ENCODE measurements around the gene PRTFDC1. TPM values are rescaled to one million over a fixed set of nuclear protein-coding genes. Genes with fewer than 3 reads are reported as not detected.

The PRTFDC1 gene
- total and polyA plus RNA-seq, 2 of the 8 experiments (the other 6 are each of a cell fraction or from before 2014, with no cell fraction given) = 5.9 to 6.6 TPM

GRCh38 chr10:24894728-24895127, 57.7 kb downstream of the PRTFDC1 start:
- H3K79me2 ChIP-seq (ENCODE audit: control insufficient read depth in 1 of 2, insufficient read depth in 2 of 2, low read length in 2 of 2) = no peaks in the 10 kb centered on the region
- no peak overlapping the region for H3K27ac ChIP-seq (ENCODE audit: low read depth, low read length)
- 90% methylated on average over 8 of the region's 8 CpGs; no CpG with 5 or more reads in 1 of the 2 experiments for WGBS, 2 experiments (ENCODE audit: extremely low coverage in 1 of 2, insufficient coverage in 1 of 2, insufficient read length in 1 of 2, insufficient replicate concordance in 2 of 2, low coverage in 1 of 2, low lambda C conversion rate in 2 of 2, missing lambda C conversion rate in 1 of 2)
- no peak overlapping the region for H2AK5ac ChIP-seq (ENCODE audit: low read depth, low read length)
- H3K36me3 ChIP-seq (ENCODE audit: control insufficient read depth in 2 of 4, insufficient read depth in 4 of 4, low read length in 3 of 4) = no peaks in the 10 kb centered on the region
- H3K4me1 ChIP-seq (replicated peaks in 1 of 4; ENCODE audit: control insufficient read depth in 3 of 4, insufficient read depth in 4 of 4, low read length in 3 of 4) = no peaks in the 10 kb centered on the region; a peak in 1 of 7 replicates
- H2BK5ac ChIP-seq (ENCODE audit: low read depth, low read length) = no peak overlapping the region; the same call in 1 of the 2 replicates
- H3K23me2 ChIP-seq (ENCODE audit: low read depth, low read length) = no peaks in the 10 kb centered on the region
- H2BK12ac ChIP-seq (ENCODE audit: low read depth, low read length) = no peak overlapping the region
- no peak overlapping the region for H2AFZ ChIP-seq (ENCODE audit: low read length)
- no peak overlapping the region for H3K14ac ChIP-seq (ENCODE audit: insufficient read length)
- no peak overlapping the region for H3K4me2 ChIP-seq (ENCODE audit: insufficient read depth in 1 of 2, low read depth in 2 of 2, low read length in 2 of 2)
- H3K56ac ChIP-seq (replicated peaks; ENCODE audit: insufficient read length, low read depth, low read length) = no peak overlapping the region
- H3K79me1 ChIP-seq (ENCODE audit: low read depth, low read length) = no peaks in the 10 kb centered on the region
- H3K9ac ChIP-seq (replicated peaks in 1 of 4; ENCODE audit: extremely low read depth in 1 of 4, low read depth in 3 of 4, low read length in 3 of 4) = no peak overlapping the region
- H2BK15ac ChIP-seq (ENCODE audit: low read length) = no peak overlapping the region
- H3K9me3 ChIP-seq (ENCODE audit: insufficient read depth in 2 of 2, low read depth in 1 of 2, low read length in 1 of 2) = no peaks in the 10 kb centered on the region
- no peak for DNase-seq (ENCODE audit: low read depth in 1 of 2, low spot score in 2 of 2)
- H3K27me3 ChIP-seq (replicated peaks in 1 of 4; ENCODE audit: control insufficient read depth in 3 of 4, extremely low read depth in 1 of 4, insufficient read depth in 3 of 4, low read length in 3 of 4) = no peaks in the 10 kb centered on the region
- no peak overlapping the region for H4K8ac ChIP-seq (ENCODE audit: extremely low read depth, insufficient read depth, low read length)
- no peak for FAIRE-seq
- ChIA-PET POLR2A (ENCODE audit: partially characterized antibody) (no interaction called here), CTCF (ENCODE audit: partially characterized antibody) (interaction anchor here (0.6 to 2.2 kb wide), 2 partner anchors 187 to 477 kb away, joined by 3 to 6 read pairs; no protein-coding TSS in a partner anchor)
- no peak overlapping the region for H4K5ac ChIP-seq (ENCODE audit: insufficient read length, low read depth, low read length)
- H3K18ac ChIP-seq (ENCODE audit: extremely low read depth, low read length) = no peak overlapping the region
- no peak overlapping the region for H3K23ac ChIP-seq (ENCODE audit: insufficient read length)
- H4K20me1 ChIP-seq (replicated peaks in 1 of 2; ENCODE audit: control insufficient read depth in 1 of 2, insufficient read depth in 2 of 2, low read length in 2 of 2) = no peaks in the 10 kb centered on the region
- H3K4me3 ChIP-seq (ENCODE audit: extremely low read depth in 1 of 4, insufficient read depth in 2 of 4, low read depth in 3 of 4, low read length in 4 of 4) = no peak overlapping the region
- H3K4ac ChIP-seq (replicated peaks; ENCODE audit: insufficient read length, low read depth, low read length) = no peak overlapping the region
- no peak overlapping the region for H2BK120ac ChIP-seq (replicated peaks; ENCODE audit: low read depth, low read length)
- H4K91ac ChIP-seq (replicated peaks; ENCODE audit: insufficient read length, low read length) = no peak overlapping the region
- H2BK20ac ChIP-seq (ENCODE audit: low read length) = no peak overlapping the region
- TF ChIP-seq CREB1 (IDR thresholded peaks at IDR 0.05) = no peak
- TF ChIP-seq MAFK (IDR thresholded peaks at IDR 0.05; ENCODE audit: low read depth, low read length) = no peak
- no peak for TF ChIP-seq GTF2F1 (IDR thresholded peaks at IDR 0.05; ENCODE audit: borderline replicate concordance, low read depth, low read length)
- TF ChIP-seq ATF3 (IDR thresholded peaks at IDR 0.05; ENCODE audit: insufficient read depth, low read depth, low read length) = no peak
- no peak for TF ChIP-seq KDM1A (IDR thresholded peaks at IDR 0.05; ENCODE audit: borderline replicate concordance, low read length)
- no peak for TF ChIP-seq JUN (IDR thresholded peaks at IDR 0.05; ENCODE audit: low read depth, low read length)
- no peak for TF ChIP-seq PHF8 (conservative IDR thresholded peaks at IDR 0.05; ENCODE audit: low read depth, low read length)
- TF ChIP-seq USF2 (IDR thresholded peaks at IDR 0.05; ENCODE audit: low read length) = no peak
- no peak for TF ChIP-seq EZH2 (IDR thresholded peaks at IDR 0.05; ENCODE audit: low read depth, low read length, severe bottlenecking)
- TF ChIP-seq RXRA (IDR thresholded peaks at IDR 0.05; ENCODE audit: insufficient read depth, low read depth, low read length) = no peak
- no peak for TF ChIP-seq MAX (IDR thresholded peaks at IDR 0.05)
- TF ChIP-seq ZNF274 (IDR thresholded peaks at IDR 0.05; ENCODE audit: borderline replicate concordance, extremely low read depth, low read length) = no peak
- TF ChIP-seq TBP (IDR thresholded peaks at IDR 0.05; ENCODE audit: low read depth, low read length) = no peak

Measured in H1 (cell line).